GM18861 (cell line): ENCODE results near the gene CYBA.
"Not testable (repeated sequence)": the region's sequence is repeated elsewhere in the genome, so short reads cannot be mapped to it uniquely, and the experiment has no call there.

Source experiments
- ATAC-seq: cut with Tn5 transposase; IDR thresholded peaks from one replicate; pipeline ENCODE4 v1.9.1; 2021; ENCODE audit not compliant: unreplicated experiment

The CYBA gene

GRCh38 chr16:88614818-88615580 is 35.9 kb downstream of the CYBA start:
- no peak for ATAC-seq

- no peak for ATAC-seq
Measured at GRCh38 chr16:88613911-88614817, 36.7 kb downstream of the CYBA start.

GRCh38 chr16:88613293-88613692 is 37.6 kb downstream of the CYBA start:
- ATAC-seq: no peak

DNA sequence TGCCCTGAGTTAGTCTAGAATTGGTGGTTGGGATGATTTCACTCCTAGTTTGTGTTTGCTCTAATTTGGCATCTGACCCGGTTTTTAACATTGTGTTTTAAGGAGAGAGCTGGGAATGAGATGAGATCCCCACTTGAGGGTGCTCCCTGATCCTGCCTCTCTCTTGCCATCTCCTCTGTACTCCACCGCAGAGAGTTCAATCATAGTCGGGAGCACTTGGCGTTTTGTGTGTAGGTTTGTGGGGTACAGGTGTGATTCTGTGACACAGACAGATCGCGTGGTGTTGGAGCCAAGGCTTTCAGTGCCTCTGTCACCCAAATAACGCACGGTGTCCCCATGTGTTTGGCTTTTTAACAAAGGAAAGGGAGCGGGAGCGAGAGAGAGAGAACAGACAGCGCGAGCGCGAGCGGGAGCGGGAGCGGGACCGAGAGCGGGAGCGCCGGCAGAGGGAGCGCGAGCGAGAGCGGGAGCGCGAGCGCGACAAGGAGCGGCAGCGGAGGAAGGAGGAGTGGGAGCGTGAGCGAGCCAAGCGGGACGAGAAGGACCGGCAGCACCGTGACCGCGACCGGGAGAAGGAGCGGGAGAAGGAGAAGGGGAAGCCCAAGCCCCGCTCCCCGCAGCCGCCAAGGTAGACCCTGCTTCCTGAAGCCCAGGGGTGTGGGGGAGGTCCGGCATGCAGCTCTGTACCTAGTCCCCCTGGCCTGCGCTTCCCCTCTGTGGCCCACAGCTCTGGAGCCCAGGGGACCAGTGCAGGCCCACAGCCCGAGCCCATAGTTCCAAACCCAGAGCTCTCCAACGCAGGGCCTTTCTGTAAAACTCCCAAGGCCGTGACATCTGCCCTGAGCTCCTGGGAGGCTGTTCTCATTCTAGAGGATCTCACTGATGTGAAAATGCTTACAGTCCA is 39.7 kb downstream of the CYBA start:
- no peak for ATAC-seq

GRCh38 chr16:88610080-88610479 is 40.8 kb downstream of the CYBA start:
- no peak for ATAC-seq

- not testable (repeated sequence) for ATAC-seq
Measured at GRCh38 chr16:88609426-88609825, 41.4 kb downstream of the CYBA start.

DNA sequence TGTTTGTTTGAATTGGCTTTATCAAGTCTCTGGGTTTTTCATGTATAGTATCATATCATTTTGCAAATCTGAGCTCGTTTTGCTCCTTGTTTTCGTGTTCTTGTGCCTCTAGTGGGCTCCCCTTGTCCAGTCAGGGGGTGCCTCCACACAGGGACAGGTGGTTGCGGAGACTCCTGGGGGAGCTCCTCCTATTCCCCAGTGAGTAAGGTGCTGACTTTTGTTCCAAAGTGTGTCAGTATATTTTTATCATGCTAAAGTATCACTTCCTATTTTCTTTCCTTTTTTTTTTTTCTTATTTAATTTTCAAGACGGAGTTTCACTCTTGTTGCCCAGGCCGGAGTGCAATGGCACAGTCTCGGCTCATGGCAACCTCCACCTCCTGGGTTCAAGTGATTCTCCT is 42.8 kb downstream of the CYBA start:
- no peak for ATAC-seq

DNA sequence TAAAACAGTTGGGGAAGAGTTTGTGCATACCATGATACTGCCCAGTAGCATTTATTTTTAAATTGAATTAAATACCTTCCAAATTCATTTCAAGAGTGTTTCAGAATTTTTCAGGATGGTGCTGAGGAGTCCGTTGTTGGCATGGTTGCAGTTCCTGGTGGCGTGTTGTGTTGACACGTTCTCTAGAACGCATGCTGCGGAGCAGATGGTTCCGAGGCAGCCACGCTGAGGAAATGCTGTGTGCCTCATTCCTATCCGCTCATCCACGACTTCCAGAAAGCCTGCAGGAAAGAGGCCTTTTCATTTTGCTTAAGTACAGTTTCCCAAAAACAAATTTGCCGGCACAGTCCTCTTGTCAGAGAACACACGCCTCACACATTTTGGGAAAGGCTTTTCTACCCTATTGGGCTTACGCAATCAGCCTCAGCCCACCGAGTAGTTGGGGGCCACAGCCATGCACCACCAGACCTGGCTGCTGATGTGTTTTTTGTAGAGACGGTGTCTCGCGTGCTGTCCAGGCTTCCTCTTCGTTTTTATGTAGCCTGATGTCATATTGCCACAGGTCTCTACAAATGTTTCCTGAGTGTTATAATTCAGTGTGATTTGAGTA is 44.6 kb downstream of the CYBA start:
- ATAC-seq: no peak

DNA sequence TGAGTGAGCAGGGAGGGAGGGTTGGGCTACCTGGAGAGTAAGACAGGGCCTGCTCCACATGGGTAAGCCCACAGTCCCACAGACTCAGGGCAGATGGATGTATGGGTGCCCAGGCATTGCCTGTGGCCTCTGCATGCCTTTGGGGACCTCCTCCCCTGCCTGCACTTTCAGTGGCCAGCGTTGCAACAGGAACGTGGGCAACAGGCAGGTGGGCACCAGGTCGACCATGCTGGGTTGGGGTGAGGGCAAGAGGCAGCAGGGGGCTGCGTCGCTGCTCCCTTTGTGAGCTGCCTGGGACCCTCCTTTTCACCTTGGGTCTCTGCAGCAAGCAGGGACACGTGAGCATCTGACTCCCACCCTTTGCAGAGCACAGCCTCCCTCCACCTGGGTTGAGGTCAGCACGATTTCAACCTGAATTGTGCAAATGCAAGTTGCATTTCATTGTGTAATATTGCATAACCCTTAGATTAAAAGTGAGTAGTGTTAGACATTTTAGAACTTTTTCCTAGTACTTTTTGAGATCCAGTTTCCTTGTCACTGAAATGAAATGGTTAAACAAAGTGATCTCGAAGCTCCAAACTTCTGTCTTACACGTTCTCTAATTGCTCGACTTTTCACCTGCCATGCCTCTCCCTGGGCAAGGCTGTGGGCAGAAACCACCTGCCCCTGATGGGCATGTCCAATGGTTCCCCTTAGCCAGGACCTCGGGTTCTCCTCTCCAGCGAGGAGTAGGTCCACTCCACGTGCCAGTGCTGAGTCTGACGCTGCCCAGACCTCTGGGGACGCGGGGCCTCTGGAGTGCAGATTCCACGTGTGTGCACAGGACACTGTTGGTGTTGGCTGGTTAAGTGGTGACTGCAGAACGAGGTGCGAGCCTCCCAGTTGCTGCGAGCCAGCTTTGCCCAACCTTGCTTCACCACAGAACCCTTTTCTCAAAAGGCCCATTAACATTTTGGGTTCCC is 45.4 kb downstream of the CYBA start:
- no peak for ATAC-seq

DNA sequence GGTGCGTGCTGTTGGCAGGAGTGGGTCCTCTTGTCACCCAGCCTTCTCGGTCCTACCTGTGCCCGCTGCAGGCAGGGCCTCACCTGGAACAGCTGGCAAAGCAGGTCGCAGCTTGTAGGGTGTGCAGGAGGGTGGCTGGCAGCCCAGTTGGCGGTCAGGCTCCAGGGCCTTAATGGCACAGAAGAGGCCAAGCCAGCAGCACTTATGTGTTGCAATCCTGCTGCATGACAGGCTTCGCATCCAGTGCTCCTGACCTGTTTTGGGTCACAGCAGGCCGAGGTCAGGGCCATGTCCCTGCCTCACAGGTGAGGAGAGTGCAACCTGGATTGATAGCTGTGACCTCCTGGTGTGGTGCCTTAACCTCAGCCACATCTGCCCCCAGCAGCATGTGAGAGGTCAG is 48.8 kb downstream of the CYBA start:
- ATAC-seq: no peak

- no peak for ATAC-seq
Measured at GRCh38 chr16:88601313-88602036, 49.4 kb downstream of the CYBA start.

GRCh38 chr16:88600539-88600896 is 50.3 kb downstream of the CYBA start:
- no peak for ATAC-seq

GRCh38 chr16:88599825-88600538 is 50.9 kb downstream of the CYBA start:
- ATAC-seq: no peak

GRCh38 chr16:88599092-88599733 is 51.6 kb downstream of the CYBA start:
- no peak for ATAC-seq

DNA sequence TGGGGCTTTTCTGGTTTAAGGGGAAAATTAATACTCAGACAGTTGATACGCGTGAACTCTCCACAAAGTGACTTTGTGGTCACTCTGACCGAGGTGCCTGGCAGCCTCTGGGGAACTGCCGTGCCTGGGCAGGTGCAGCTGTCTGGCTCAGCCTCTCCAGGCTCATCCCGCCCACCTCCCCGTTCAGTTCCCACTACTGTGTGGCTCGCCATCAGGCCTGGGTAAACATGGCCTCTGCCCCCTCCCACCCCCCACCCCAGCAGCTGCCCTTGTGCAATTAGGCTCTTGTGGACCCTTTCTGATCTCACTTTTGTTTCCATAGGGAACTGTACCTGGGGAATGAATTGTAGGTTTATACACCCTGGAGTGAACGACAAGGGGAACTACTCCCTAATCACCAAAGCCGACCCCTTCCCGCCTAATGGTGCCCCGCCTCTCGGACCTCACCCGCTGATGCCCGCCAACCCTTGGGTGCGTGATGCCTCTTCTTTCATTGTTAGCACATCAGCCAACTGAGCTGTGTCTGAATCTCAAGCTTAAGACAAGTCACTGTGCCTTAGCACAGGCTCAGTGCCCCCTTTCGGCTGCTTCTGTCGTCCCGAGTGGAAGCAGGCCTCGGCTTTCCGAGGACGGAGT is 52.9 kb downstream of the CYBA start:
- ATAC-seq: no peak

GRCh38 chr16:88596483-88596882 is 54.4 kb downstream of the CYBA start:
- ATAC-seq: no peak

- ATAC-seq: no peak
Measured at GRCh38 chr16:88595921-88596320, 54.9 kb downstream of the CYBA start.
